ENCODE results near the gene BUB1B.

BUB1B gene

GRCh38 chr15:40252438-40253166 is 91.7 kb downstream of the BUB1B start:
- no peak for TF ChIP-seq CTCF (IDR thresholded peaks at IDR 0.05; ENCODE audit: insufficient read depth, low read depth, low read length, missing control alignments)
- peak overlapping the region; percentile 42 for H3K4me3 ChIP-seq (ENCODE audit: low read depth, low read length)
- DNase-seq (ENCODE audit: low read depth): no peak

DNA sequence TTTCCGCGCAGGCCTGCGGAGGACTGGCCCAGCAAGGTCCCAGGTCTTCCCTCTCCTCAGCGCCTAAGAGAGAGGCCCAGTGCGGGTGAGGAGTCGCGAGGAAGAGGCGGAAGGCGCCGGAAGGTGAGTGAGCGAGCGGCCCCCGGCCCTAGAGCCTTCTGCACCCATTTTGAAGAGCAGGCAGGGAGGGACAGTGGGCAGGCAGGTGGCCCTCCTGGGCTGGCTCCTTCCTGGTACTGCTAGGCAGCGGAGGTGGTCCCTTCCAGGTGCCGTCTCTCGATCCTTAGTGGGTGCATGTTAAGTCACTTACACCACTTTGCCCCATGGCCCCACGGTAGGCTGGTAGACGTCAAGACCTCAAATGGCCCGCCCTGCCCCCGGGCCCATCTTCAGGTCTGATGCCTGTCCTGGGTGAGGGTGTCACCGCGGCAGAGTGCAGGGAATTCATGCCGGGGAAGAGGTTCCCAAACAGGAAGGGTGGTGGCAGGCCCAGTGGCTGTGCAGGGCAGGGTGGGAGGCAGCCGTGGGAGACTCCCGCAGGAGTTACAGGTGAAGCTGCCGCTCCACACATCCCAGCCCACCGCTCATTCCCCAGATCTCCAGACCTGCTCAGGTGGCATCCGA is 92.4 kb downstream of the BUB1B start:
- no peak for TF ChIP-seq CTCF (IDR thresholded peaks at IDR 0.05; ENCODE audit: insufficient read depth, low read depth, low read length, missing control alignments)
- no peak for DNase-seq (ENCODE audit: low read depth)
- peak overlapping the region; percentile 42 for H3K4me3 ChIP-seq (ENCODE audit: low read depth, low read length)

GRCh38 chr15:40254452-40254851 is 93.6 kb downstream of the BUB1B start:
- no peak for TF ChIP-seq CTCF (IDR thresholded peaks at IDR 0.05; ENCODE audit: insufficient read depth, low read depth, low read length, missing control alignments)
- no peak overlapping the region for H3K4me3 ChIP-seq (ENCODE audit: low read depth, low read length)
- DNase-seq (ENCODE audit: low read depth): no peak

DNA sequence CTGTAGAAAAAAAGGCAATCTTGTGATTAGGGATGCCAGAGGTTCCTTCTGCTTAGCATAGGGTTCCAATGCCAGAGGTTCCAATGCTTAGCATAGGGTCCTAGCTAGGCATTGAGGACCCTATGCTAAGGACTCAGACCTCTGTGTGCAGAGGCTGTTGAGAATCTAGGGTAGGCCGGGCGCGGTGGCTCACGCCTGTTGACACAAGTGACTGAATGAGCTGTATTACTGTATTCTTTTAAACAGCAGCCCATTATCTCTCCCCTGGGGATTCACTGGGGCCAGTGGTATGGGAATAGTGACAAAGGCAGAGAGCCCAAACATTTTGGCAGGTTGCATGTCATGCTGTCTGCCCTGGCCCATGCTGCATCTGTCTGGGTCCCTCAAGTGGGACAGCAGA is 94.2 kb downstream of the BUB1B start:
- no peak overlapping the region for H3K4me3 ChIP-seq (ENCODE audit: low read depth, low read length)
- TF ChIP-seq CTCF (IDR thresholded peaks at IDR 0.05; ENCODE audit: insufficient read depth, low read depth, low read length, missing control alignments): no peak
- no peak for DNase-seq (ENCODE audit: low read depth)

- no peak for TF ChIP-seq CTCF (IDR thresholded peaks at IDR 0.05; ENCODE audit: insufficient read depth, low read depth, low read length, missing control alignments)
- DNase-seq (ENCODE audit: low read depth): no peak
- no peak overlapping the region for H3K4me3 ChIP-seq (ENCODE audit: low read depth, low read length)
These were observed 95.9 kb downstream of the BUB1B start for GRCh38 chr15:40256638-40257235.

DNA sequence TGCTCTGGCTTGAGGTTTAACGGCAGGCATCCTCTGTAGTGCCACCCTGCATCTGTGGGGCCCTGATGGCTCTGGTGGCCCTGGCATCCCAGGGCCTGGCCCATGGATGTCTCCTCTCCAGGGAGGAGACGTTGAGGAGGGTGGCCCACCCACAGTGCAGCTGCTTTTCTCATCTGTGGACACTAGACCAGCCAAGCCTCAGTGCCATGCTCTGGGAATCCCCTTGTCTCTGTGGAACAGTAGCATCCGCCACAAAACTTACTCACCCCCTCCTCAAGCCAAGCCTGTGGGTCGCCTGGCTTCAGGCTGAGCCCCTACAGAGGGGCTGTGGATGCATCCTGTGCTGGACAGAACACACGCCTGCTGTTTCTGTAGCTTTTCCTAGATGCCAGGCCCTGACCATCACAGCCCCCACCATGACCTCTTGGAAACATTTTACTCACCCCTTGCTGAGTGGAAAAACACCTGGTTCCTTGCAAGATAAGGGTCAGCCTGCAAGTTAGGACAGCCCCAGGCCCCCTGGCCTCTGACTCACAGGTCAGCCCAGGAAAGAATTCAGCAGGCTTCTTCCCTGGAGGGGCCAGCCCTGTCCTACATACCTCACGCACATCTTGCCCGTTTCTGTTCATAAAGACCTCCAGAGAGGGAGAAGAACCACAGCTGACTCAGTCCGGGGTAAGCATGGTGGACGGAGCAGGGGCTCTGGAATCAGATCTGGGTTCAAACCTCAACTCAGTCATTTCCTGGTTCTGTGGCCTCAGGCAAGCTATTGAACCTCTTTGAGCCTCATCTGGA is 97.0 kb downstream of the BUB1B start:
- no peak for DNase-seq (ENCODE audit: low read depth)

More for the DNA sequence above, 97.0 kb downstream of the BUB1B start:
- no peak for TF ChIP-seq CTCF (IDR thresholded peaks at IDR 0.05; ENCODE audit: insufficient read depth, low read depth, low read length, missing control alignments)
- H3K4me3 ChIP-seq (ENCODE audit: low read depth, low read length): no peak overlapping the region
